A172 (cell line): Measurements from ENCODE around the gene WAPL. TPM values are rescaled to one million over a fixed set of nuclear protein-coding genes. Genes with fewer than 3 reads are reported as not detected.
A peak's percentile ranks its signal among the peaks of the same experiment; 100 is the strongest.

Experiments
- DNase-seq: peaks from one replicate; pipeline ENCODE4 v3.0.0-alpha.2; 2015; ENCODE audit warnings: low spot score
- total RNA-seq: library from RNA; depleted of rRNA; stranded (reverse); fragments of >200 nt; shearing (Covaris generic); gene quantifications from 2 replicates; pipeline ENCODE4 v1.2.3, GENCODE V29; 2014

WAPL gene
- total RNA-seq, 1 experiment from 2014 or later: 53.0 TPM

DNA sequence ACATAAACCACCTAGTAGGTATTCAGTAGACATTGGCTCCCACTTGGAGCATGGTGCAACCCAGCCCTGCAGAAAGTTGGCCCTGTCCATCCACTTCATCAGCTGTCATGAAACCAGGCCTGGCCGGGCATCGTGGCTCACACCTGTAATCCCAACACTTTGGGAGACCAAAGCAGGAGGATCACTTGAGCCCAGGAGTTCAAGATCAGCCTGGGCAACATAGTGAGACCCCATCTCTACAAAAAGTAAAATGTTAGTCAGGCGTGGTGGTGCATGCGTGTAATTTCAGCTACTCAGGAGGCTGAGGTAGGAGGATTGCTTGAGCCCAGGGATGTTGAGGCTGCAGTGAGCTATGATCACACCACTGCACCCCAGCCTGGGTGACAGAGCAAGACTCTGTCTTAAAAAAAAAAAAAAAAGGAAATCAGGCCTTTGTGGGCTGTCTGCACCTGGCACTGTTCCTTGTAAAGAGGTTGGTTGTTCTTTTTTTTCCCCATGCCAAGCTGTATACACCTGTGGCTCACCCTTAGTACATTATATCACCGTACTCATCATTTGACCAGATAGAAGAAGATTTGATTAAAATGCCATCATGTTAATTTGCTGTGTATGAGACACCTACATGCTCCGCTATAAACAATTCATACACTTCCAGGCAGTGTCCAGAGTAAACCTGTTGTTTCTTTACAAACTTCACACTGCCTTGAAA lies 109.6 kb downstream of the WAPL start:
- DNase-seq: no peak

DNA sequence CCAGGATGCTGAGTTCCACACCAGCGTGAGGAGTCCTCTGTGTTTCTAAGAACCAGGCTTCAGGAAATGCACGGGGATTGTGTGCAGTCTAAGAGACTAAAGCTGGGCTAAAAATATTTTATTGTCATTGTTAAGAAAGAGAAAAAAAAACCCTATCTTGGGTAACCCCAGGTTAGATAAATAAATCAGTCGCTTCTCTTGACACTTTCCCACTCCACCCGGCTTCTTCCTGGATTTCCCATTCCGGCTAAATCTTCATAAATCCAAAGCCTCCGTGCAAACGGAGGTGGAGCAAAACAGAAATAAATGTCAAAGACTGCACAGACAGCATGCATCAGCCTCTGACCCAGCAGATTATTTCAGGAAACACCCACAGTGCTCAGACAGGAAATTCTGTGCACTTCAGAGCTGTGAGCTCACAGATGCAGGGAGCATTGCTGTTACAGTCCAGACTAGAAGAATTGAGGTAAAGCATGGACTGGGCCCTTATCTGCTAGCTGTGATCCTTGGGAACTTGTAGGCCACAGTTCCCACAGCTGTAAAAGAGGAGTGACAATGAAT lies 110.2 kb downstream of the WAPL start:
- DNase-seq: peak; percentile 89

DNA sequence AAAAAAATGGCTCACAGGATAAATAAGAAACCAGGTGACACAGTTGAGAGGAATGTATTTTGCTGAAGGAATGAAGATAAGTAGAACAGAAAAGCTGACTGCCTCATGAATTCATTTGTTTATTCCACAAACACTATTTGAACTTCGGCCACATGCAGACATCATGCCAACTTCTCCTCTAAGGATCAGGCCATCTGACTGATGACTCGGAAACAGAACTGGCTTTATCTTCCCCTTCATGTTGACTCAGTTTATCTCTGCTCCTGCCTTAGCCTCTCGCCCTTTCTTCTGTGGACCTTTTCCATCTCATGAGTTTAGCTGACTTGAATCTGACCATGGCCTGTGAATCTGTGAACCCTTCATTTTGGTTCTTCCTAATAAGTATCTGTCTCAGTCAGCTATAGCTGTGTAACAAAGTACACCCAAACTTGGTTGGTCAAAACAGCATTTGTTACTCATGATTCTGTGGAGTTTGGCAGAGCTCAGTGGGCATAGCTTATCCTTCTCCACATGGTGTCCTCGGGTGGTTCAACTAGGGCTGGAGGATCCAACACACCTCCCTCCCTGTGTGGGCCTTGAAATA lies 111.0 kb downstream of the WAPL start:
- peak; percentile 26 for DNase-seq

DNA sequence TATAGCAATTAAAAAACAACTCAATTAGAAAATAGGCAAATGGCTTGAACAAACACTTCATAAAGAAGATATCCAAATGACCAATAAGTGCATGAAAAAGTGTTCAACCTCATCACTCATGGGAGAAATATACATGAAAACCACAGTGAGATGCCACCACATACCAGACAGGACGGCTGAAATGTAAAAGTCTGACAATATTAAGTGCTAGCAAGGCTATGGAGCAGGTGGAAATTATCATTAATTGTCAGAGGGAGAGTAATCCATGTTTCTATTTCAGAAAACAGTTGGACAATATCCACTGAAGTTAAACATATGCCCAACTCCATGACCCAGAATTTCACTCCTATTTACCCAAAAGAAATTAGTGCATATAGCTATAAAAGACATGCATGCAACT lies 112.4 kb downstream of the WAPL start:
- DNase-seq: no peak

DNA sequence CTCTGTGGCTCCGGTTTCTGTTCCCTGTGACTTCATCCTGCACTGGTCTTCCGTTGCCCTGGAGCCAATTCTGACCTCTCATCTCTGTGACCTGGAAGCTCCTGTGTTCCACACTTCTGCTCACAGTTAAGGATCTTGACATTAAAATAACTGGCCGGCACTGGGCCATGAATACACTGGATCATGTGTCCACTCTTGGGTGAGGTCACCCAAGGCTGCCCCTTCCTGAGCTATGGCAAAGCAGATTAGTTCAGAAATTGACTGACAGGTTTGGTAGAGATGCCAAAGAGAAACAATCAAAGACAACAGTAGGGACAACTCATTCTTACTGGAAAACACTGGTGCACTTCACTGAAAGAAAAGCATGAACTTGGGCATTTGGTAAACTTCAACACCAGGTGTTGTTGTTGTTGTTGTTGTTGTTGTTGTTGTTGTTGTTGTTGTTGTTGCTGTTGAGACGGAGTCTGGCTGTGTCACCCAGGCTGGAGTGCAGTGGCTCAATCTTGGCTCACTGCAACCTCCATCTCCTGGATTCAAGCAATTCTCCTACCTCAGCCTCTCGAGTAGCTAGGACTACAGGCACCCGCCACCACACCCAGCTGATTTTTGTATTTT lies 118.3 kb downstream of the WAPL start:
- DNase-seq: no peak

DNA sequence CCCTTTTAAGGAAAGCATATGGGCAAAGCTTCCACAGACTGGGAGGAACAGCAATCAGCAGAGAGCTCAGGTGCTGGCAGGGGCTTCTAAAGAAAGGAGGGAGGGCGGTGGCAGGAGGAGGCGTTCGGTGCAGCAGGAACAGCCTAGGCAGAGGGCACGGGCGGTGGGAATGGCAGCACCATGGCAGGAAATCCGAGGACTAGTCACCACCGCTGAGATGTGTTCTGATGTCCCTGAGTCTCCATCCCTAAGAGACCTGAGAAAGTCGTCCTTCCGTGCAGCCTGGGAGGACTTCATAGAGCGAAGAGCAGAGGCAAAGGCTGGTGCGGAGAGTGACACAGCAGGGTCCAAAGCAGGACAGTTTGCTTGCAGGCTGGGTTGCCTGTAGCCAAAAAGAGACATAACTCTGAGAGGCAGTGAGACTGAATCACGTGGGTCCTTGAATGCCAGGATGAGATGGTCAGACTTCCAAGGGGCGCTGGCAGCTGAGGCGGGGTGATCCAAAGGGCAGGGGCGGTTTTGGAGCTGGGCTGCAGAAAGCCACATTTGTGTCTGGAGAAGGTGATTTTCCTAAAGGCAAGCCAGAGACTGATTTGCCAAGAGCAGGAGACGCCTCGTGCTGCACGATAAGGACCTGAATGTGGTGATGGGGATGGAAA lies 119.2 kb downstream of the WAPL start:
- DNase-seq: no peak

DNA sequence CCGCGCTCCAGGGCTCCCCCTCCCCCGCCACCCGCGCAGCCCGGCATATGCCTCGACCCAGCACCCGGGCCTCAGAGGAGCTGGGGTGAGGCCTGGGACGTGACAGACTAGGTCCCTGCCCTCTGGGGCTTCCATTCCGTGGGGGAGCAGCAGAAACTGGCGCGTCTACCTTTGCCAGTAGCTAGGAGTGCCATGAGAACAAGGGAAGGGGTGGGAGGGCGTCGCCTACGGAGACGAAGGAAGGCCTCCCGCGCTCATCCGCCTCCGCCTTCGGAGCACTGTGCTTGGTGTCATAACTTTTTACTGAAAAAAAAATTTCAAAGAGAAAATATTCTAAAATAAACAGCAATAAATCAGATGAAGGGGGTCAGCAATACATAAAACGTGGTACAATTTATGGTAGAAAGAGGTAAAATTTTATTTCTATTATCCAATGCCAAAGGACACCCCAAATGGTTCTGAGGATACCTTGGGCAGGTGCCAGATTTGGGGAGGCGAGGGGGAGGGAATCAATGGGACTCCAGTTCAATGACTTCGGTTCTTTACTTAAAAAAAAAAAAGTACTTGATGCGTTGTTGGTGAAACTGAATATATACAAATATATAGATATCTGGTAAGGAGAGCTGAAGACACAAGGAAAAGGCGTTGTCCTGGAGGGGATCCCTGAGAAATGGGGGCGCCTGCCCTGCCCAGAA lies 119.9 kb downstream of the WAPL start:
- no peak for DNase-seq

DNA sequence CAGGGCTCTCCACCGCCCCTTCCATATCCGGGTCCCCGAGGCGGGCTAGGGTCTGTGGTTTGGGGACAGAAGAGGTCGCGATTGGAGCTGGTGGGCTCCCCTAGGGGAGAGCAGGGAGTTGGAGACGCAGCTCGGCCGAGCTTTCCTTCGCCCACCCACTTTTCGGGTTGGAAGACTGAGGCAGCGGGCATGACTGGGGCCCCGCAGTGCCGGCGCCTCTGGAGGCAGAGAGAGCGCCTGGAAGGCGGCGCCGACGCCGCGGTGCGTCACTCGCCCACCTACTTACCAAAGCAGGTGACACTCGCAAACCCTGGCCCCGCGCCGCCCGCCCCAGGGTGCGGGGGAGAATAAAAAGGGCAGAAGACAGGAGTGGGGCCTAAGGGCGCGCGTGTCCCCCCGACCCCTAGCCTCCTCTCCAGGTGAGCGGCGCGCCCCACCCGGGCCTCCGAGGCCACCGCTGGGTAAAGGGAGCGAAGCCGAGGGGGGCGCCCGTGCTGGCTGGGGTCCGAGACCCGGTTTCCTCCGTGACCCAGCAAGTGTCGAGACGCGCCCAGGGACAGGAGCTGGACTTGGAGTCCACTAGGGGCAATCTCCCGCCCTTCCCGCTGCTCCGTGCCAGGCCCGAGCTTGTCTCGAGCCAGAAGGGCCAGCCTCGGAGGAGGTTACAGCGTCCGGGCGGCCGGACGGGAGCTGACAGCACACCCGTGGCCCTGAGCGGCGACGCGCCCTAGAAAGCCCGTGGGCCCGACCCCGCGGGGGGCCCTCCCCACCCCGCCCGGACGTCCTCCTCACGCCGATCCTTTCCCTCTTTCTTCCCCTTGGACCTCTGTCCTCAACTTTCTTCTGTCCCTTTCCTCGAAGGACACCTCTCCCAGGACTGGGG lies 120.6 kb downstream of the WAPL start:
- DNase-seq: no peak

DNA sequence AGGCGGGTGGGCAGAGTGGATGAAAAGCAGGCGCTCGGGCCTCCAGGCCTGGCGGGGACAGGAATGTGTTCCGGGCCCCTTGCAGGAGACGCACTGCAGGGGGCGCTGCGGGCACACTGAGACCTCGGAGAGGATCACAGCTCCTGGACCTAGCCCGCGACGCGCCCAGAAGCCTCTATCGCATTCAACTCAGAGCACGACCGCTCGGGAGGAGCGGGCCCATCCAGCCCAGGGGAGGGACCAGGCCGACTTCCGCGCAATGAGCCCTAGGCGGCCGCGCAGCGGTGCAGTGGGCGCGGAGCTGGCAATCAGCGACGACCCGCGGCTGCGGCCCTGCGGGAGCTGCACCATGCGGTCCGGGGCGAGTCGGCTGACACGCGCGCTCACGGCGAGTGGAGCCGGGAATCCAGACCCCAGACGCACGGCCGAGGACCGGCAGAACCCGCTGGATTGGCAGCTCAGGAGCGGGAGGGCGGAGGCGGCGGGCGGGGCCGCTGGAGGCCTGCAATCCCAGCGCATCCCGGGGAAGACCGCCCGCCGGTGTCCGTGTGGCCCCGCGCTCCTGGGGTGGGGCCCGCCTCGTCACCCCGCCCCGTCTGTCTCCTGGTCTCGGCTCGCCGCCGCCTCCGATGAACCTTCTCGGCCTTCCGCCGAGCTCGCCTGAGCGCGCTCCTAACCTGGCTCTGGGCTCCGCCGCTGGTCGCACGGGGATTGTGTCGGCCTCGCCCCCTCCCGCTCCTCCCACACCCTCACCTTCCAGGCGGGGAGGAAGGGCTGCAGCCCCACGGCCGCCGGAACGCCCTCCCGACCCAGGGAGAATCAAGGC lies 121.5 kb downstream of the WAPL start:
- peak; percentile 96 for DNase-seq

DNA sequence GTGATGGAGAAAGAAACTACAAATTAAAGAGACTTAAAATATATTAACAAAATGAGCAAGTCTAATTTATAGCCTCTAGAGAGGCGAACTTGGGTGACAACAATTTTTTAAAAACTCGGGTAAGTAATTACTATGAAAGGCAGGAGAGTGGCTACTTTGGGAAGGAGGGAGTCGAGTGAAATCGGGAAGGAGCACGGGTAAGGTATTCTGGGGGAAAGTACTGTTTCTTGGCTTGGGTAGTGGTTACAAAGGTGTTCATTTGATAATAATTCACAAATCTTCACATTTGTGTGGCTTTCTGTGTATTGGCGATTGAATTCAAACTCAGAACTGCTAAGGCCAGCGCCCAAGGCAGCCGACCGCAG lies 122.1 kb downstream of the WAPL start:
- DNase-seq: no peak

DNA sequence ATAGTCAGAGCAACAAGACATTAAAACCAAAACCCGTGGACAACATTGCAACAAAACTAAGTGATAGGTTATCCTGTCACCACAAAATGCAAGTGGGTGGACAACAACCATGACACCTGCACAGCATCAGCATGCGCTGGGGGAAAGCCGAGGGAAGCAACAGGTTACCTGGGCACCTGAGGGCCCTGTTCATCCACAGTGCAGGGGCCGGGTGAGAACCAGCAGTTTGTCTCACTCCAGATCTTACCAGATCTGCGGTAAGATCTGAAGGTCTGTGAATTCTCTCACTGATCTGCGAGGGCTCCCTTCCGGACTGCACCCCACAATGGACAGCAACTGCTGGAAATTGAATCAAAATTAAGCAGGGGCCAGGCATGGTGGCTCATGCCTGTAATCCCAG lies 124.5 kb downstream of the WAPL start:
- no peak for DNase-seq

DNA sequence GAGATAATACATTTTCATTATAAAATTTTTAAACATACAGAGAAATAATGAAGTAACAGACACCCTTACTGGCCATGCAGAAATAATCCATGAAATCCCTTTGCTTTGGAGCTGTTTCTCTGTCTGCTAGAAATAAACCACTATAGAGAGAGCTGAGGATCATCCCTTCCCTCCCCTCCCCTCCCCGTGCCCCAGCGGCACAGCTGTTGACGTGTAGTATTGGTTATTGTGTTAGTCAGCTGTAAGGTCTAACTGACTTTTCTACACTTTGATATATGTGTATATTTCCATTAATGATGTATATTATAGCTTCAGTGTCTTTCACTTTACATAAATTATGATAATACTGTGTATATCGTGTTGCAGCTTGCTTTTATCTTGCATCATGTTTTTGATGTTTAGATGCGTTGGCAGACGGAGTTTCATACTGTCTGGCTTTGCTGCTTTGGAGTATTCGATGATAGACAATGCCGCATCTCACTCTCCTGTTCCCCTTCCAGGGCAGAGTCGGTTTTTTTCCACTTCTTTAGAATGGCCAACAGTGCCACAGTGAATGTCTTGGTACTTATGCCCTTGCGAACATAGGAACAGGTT lies 127.6 kb downstream of the WAPL start:
- DNase-seq: no peak

DNA sequence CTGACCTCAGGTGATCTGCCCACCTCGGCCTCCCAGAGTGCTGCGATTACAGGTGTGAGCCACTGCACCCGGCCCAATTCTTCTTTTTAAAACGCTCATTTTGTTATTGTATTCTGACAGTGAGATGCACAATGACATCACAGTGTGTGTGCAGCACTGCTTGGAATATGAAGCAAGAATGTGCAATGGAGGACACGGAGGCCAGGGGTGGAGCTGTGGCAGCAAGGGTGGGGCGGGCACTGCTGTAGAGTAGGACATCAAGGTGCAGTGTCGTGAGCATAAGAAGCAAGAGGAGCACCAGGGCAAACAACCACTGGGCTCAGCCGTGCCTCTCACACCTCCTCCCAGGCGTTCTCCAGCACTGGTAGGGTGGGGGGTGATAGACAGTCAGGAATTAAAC lies 128.2 kb downstream of the WAPL start:
- no peak for DNase-seq

DNA sequence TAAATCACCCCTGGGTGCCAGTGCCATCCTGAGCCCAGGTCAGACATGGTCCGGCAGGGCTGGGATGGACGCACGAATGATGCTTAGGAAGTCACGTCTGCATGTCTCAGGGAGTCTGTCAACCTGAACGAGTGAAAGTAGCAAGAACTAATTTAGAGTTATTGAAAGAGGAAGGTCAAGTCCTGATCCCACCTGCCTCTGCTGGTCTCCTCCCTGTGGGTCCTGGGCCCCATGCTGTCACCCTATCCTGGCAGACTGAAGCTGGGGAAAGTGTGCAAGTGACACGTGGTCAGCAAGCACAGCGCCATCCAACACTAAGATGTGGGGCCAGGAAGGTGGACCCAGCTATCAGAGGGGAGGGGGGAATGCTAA lies 128.9 kb downstream of the WAPL start:
- DNase-seq: no peak

DNA sequence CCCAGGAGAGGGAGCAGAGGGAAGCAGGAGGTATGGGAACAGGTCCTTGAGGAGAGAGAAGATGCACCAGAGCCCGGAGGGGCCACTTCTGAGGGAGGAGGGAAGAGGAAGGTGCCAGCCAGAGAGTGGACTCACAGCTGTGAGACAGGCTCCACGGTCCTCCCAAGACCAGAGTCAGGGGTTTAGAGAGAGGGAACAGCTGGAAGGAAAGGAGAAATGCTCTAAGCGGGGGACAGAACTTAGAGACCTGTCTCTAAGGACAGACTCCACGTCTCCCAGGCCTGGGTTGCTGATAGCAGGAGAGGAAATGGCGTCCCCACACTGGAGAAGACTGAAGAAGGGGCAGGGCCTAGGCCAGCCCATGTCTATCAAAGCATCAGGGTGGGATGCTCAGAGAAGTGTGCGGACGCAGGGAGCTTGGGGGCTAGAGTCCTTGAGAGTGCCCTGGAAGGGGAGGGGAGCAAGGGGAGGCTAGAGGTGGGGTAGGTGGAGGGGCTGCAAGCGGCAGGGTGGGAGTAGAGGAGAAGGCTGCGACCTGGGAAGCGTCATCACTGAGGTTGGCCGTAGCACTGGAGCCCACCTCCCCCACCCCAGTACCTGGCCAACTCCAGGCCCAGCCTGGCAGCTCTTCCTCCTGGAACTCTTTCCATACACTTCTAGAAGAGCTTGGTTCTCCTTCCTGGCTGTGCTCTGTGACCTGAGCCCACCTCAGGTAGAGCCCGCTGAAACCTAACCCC lies 129.4 kb downstream of the WAPL start:
- no peak for DNase-seq

DNA sequence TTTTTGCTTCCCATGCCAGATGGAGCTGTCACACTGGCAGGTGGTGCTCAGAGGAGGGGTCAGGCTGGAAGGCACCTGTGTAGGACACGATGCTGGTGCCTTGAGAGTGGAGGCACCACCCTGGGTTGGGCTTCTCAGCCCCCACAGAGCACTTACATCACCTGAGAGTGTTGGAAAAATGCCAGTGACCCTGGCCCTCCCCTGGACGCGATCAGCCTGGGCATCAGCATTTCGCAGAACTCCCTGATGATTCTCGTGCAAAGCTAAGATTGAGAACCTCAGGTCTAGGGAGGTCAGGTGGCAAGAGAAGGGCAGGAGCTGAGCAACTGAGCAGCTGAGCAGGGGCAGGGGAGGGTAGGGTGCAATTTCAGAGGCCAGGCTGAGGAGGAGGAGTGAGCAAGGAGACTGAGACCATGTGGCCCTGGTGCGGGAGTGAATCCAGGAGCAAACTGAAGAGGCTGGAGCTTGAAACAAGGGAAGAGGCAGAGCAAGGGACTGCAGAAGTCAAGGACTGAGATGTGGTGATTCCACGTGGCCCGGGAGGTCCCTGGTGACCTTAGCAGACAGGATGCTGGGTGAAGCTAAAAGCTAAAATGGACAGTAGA lies 130.3 kb downstream of the WAPL start:
- DNase-seq: no peak

DNA sequence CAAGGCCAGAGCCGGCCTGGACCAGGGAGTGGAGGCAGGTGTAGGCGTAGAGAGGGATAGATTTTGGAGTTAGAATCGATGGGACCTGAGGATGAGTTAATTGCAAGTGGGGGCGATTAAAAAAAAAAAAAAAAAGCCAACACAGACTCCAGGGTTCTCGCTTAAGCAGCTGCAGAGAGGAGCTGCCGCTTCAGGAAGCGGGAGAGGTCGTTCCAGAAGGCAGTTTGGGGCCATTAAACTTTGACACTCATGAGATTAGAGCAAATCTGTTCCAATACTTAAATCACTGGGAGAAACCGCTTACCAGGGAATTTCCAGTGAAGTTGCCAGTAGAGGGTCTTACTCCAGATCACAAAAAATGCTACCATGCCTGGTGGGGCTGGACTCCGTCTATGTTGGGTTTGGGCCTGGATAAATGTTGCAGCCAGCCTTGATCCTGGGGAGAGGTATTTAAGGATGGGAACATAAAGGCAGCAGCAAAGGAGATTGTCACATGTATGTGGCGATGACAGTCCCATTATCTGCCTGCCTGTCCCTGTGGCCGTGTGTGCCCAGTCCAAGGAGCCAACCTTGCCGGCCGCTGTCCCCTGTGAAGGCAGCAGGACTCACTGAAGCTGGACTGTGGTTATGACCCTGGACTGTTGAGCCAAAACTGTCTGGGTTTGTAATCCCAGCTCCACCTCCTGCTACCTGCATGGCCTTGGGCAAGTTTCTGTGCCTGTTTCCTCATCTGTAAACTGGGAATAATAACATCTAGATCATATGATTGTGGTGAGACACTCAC lies 131.1 kb downstream of the WAPL start:
- DNase-seq: no peak
